GM10266 (cell line): Measurements from ENCODE around the gene WBP4.
"Not testable (repeated sequence)": the region's sequence is repeated elsewhere in the genome, so short reads cannot be mapped to it uniquely, and the experiment has no call there.

Experiments
- DNase-seq: peaks from one replicate; pipeline ENCODE4 v3.0.0; 2012; ENCODE audit errors: extremely low spot score
- CTCF ChIP-seq: IDR thresholded peaks from 2 replicates; pipeline ENCODE4 v1.5.1; 2012; ENCODE audit warnings: mild to moderate bottlenecking, low read depth; ENCODE audit not compliant: control insufficient read depth, insufficient read depth; ENCODE audit errors: missing control alignments

WBP4 gene

GRCh38 chr13:41130356-41130755, 69.0 kb downstream of the WBP4 start:
- TF ChIP-seq CTCF: no peak
- no peak for DNase-seq

GRCh38 chr13:41131189-41131588, 69.9 kb downstream of the WBP4 start:
- DNase-seq: not testable (repeated sequence)

GRCh38 chr13:41131660-41132511, 70.6 kb downstream of the WBP4 start:
- not testable (repeated sequence) for DNase-seq

GRCh38 chr13:41132512-41133152, 71.3 kb downstream of the WBP4 start, which contains the start of gene KBTBD6:
Gene KBTBD6, minus strand, starts transcription at chr13:41132802. Its CDS starts 291 bp downstream, at chr13:41132511.
- no peak for TF ChIP-seq CTCF
- peak; percentile 82 for DNase-seq
